H1 (cell line): Measurements from ENCODE around the gene C12orf42. TPM values are rescaled to one million over a fixed set of nuclear protein-coding genes. Genes with fewer than 3 reads are reported as not detected.

Experiments used
- CTCF ChIA-PET: fragments of 300-600 bp; sonication (Branson Sonifier 250); formaldehyde crosslinking; loops from one replicate; lab custom pipeline; 2021; ENCODE audit not compliant: partially characterized antibody; lab: Charles Lee
- POLR2A ChIA-PET: fragments of 300-600 bp; sonication (Branson Sonifier 250); formaldehyde crosslinking; loops from one replicate; lab custom pipeline; 2021; ENCODE audit warnings: inconsistent platforms; ENCODE audit not compliant: partially characterized antibody; lab: Charles Lee
- DNase-seq, 2 experiments: peaks; one replicate each; pipeline versions ENCODE4 v3.0.0 to v3.0.0-alpha.2; 2010 to 2022; ENCODE audit warnings: low spot score in 2 of 2, low read depth in 1 of 2, mixed read lengths in 1 of 2
- FAIRE-seq: peaks from 2 replicates; lab custom pipeline; 2011; peaks lifted over from hg19 to GRCh38; lab: Jason Lieb, UNC
- H2AFZ ChIP-seq: 2 replicates; pipeline ENCODE4 v1.8.1; 2012; ENCODE audit warnings: low read length, inconsistent platforms
- H2AK5ac ChIP-seq: 2 replicates; pipeline ENCODE4 v1.6.1; 2013; ENCODE audit warnings: low read depth, low read length
- H2BK120ac ChIP-seq: replicated peaks from 2 replicates; pipeline ENCODE3; 2013; ENCODE audit warnings: low read depth, low read length, inconsistent platforms
- H2BK12ac ChIP-seq: 2 replicates; pipeline ENCODE4 v1.6.1; 2013; ENCODE audit warnings: low read depth, low read length
- H2BK15ac ChIP-seq: 2 replicates; pipeline ENCODE4 v1.6.1; 2013; ENCODE audit warnings: low read length
- H2BK20ac ChIP-seq: 2 replicates; pipeline ENCODE4 v1.6.1; 2013; ENCODE audit warnings: low read length
- H2BK5ac ChIP-seq: 2 replicates; pipeline ENCODE4 v1.6.1; 2013; ENCODE audit warnings: low read depth, low read length
- H3K14ac ChIP-seq: 2 replicates; pipeline ENCODE4 v1.6.1; 2013; ENCODE audit warnings: inconsistent platforms; ENCODE audit not compliant: insufficient read length
- H3K18ac ChIP-seq: 2 replicates; pipeline ENCODE4 v1.6.1; 2013; ENCODE audit warnings: low read length; ENCODE audit errors: extremely low read depth
- H3K23ac ChIP-seq: 2 replicates; pipeline ENCODE4 v1.6.1; 2013; ENCODE audit warnings: inconsistent platforms; ENCODE audit not compliant: insufficient read length
- H3K23me2 ChIP-seq: 2 replicates; pipeline ENCODE4 v1.6.1; 2013; ENCODE audit warnings: low read depth, low read length
- H3K27ac ChIP-seq: 2 replicates; pipeline ENCODE4 v1.6.1; 2011; ENCODE audit warnings: low read depth, low read length, inconsistent platforms
- H3K27me3 ChIP-seq, 4 experiments: replicated peaks in 1 of 4; 1 replicate in 1 of 4; 2 replicates in 3 of 4; pipeline versions ENCODE4 v1.6.1 to v1.8.1; 2011 to 2013; ENCODE audit warnings: low read length in 3 of 4, mild to moderate bottlenecking in 3 of 4, inconsistent platforms in 2 of 4, mixed read lengths in 2 of 4, moderate library complexity in 1 of 4; ENCODE audit not compliant: control insufficient read depth in 3 of 4, insufficient read depth in 3 of 4; ENCODE audit errors: extremely low read depth in 1 of 4
- H3K36me3 ChIP-seq, 4 experiments: 2 replicates each; pipeline versions ENCODE4 v1.6.1 to v1.8.1; 2011 to 2013; ENCODE audit warnings: mild to moderate bottlenecking in 4 of 4, low read length in 3 of 4, moderate library complexity in 2 of 4, control low read depth in 1 of 4, inconsistent platforms in 1 of 4; ENCODE audit not compliant: insufficient read depth in 4 of 4, control insufficient read depth in 2 of 4
- H3K4ac ChIP-seq: replicated peaks from 2 replicates; pipeline ENCODE3; 2013; ENCODE audit warnings: low read length, low read depth, mixed read lengths, inconsistent platforms; ENCODE audit not compliant: insufficient read length
- H3K4me1 ChIP-seq, 4 experiments: replicated peaks in 1 of 4; 1 replicate in 1 of 4; 2 replicates in 3 of 4; pipeline versions ENCODE4 v1.6.1 to v1.8.1; 2011 to 2013; ENCODE audit warnings: low read length in 3 of 4, inconsistent platforms in 2 of 4, mixed read lengths in 1 of 4; ENCODE audit not compliant: insufficient read depth in 4 of 4, control insufficient read depth in 3 of 4
- H3K4me2 ChIP-seq, 2 experiments: 2 replicates each; pipeline versions ENCODE4 v1.6.1 to v1.8.1; 2011 to 2013; ENCODE audit warnings: low read depth in 2 of 2, low read length in 2 of 2, control low read depth in 1 of 2, inconsistent platforms in 1 of 2, mild to moderate bottlenecking in 1 of 2; ENCODE audit not compliant: insufficient read depth in 1 of 2
- H3K4me3 ChIP-seq, 4 experiments: fragments of 200-600, 300-600 bp in 1 of 4; sonication (generic), shearing (Covaris generic), sonication (Bioruptor Twin) in 1 of 4; 2 replicates each; pipeline versions ENCODE4 v1.5.1 to v1.8.1; 2011 to 2016; ENCODE audit warnings: low read length in 4 of 4, low read depth in 3 of 4, control low read depth in 2 of 4, inconsistent platforms in 2 of 4, mild to moderate bottlenecking in 2 of 4, mixed read lengths in 1 of 4, moderate library complexity in 1 of 4; ENCODE audit not compliant: insufficient read depth in 2 of 4; ENCODE audit errors: extremely low read depth in 1 of 4
- H3K56ac ChIP-seq: replicated peaks from 2 replicates; pipeline ENCODE3; 2013; ENCODE audit warnings: low read depth, mild to moderate bottlenecking, mixed read lengths, low read length, inconsistent platforms; ENCODE audit not compliant: insufficient read length
- H3K79me1 ChIP-seq: 2 replicates; pipeline ENCODE4 v1.6.1; 2013; ENCODE audit warnings: low read depth, low read length, control low read depth
- H3K79me2 ChIP-seq, 2 experiments: 2 replicates each; pipeline versions ENCODE4 v1.6.1 to v1.8.1; 2012 to 2013; ENCODE audit warnings: low read length in 2 of 2, mild to moderate bottlenecking in 2 of 2, inconsistent platforms in 1 of 2; ENCODE audit not compliant: insufficient read depth in 2 of 2, control insufficient read depth in 1 of 2
- H3K9ac ChIP-seq, 4 experiments: replicated peaks in 1 of 4; 1 replicate in 1 of 4; 2 replicates in 3 of 4; pipeline versions ENCODE4 v1.6.1 to v1.8.1; 2011 to 2013; ENCODE audit warnings: low read depth in 3 of 4, low read length in 3 of 4, control low read depth in 2 of 4, mild to moderate bottlenecking in 2 of 4, moderate library complexity in 2 of 4, inconsistent platforms in 1 of 4; ENCODE audit errors: extremely low read depth in 1 of 4
- H3K9me3 ChIP-seq, 2 experiments: 2 replicates each; pipeline versions ENCODE4 v1.6.1 to v1.8.1; 2012 to 2013; ENCODE audit warnings: mild to moderate bottlenecking in 2 of 2, moderate library complexity in 2 of 2, control low read depth in 1 of 2, inconsistent platforms in 1 of 2, low read depth in 1 of 2, low read length in 1 of 2, mixed read lengths in 1 of 2; ENCODE audit not compliant: insufficient read depth in 2 of 2
- H4K20me1 ChIP-seq, 2 experiments: replicated peaks in 1 of 2; 2 replicates each; pipeline versions ENCODE3 to v1.8.1; 2011 to 2013; ENCODE audit warnings: inconsistent platforms in 2 of 2, low read length in 2 of 2, mild to moderate bottlenecking in 1 of 2; ENCODE audit not compliant: insufficient read depth in 2 of 2, control insufficient read depth in 1 of 2
- H4K5ac ChIP-seq: 2 replicates; pipeline ENCODE4 v1.6.1; 2013; ENCODE audit warnings: low read length, low read depth, mixed read lengths, inconsistent platforms; ENCODE audit not compliant: insufficient read length
- H4K8ac ChIP-seq: 2 replicates; pipeline ENCODE4 v1.8.0; 2013; ENCODE audit warnings: mild to moderate bottlenecking, moderate library complexity, low read length, inconsistent platforms; ENCODE audit not compliant: insufficient read depth; ENCODE audit errors: extremely low read depth
- H4K91ac ChIP-seq: replicated peaks from 2 replicates; pipeline ENCODE3; 2013; ENCODE audit warnings: low read length, mixed read lengths, inconsistent platforms; ENCODE audit not compliant: insufficient read length
- E2F6 ChIP-seq: IDR thresholded peaks from 2 replicates; pipeline ENCODE4 v1.6.1; 2012; ENCODE audit warnings: inconsistent platforms
- FOSL1 ChIP-seq: IDR thresholded peaks from 2 replicates; pipeline ENCODE4 v1.6.1; 2011; ENCODE audit warnings: mild to moderate bottlenecking, low read depth, low read length, moderate library complexity; ENCODE audit not compliant: insufficient read depth
- GTF2F1 ChIP-seq: IDR thresholded peaks from 2 replicates; pipeline ENCODE4 v1.6.1; 2012; ENCODE audit warnings: low read depth, low read length, improper control_type of control experiment, borderline replicate concordance
- JUN ChIP-seq: IDR thresholded peaks from 2 replicates; pipeline ENCODE4 v1.6.1; 2011; ENCODE audit warnings: low read depth, mild to moderate bottlenecking, improper control_type of control experiment, low read length
- MAFK ChIP-seq: IDR thresholded peaks from 2 replicates; pipeline ENCODE4 v1.6.1; 2012; ENCODE audit warnings: low read depth, mild to moderate bottlenecking, improper control_type of control experiment, low read length
- NANOG ChIP-seq: IDR thresholded peaks from 2 replicates; pipeline ENCODE4 v1.6.1; 2011; ENCODE audit warnings: low read length, low read depth, mild to moderate bottlenecking, inconsistent platforms; ENCODE audit not compliant: insufficient read depth, poor library complexity, severe bottlenecking
- SAP30 ChIP-seq: fragments of 300-600 bp; sonication (generic); IDR thresholded peaks from 2 replicates; pipeline ENCODE4 v1.7.1; 2012; ENCODE audit warnings: low read length, moderate library complexity, mild to moderate bottlenecking, inconsistent platforms; ENCODE audit not compliant: insufficient read depth, insufficient replicate concordance
- SP1 ChIP-seq: IDR thresholded peaks from 2 replicates; pipeline ENCODE4 v1.6.1; 2011; ENCODE audit warnings: low read depth, low read length
- WGBS, 2 experiments: shearing (Covaris generic) in 1 of 2; methylation state at CpG; one replicate each; pipeline versions ENCODE4 v1.1.6 to v1.1.7; 2013 to 2015; ENCODE audit warnings: low lambda C conversion rate in 2 of 2, mixed read lengths in 2 of 2, inconsistent platforms in 1 of 2, low coverage in 1 of 2, missing lambda C conversion rate in 1 of 2; ENCODE audit not compliant: insufficient replicate concordance in 2 of 2, insufficient coverage in 1 of 2, insufficient read length in 1 of 2; ENCODE audit errors: extremely low coverage in 1 of 2, missing lambda C conversion rate in 1 of 2; 5-methylcytosine and 5-hydroxymethylcytosine counted together
- polyA plus RNA-seq, 7 experiments: library from polyadenylated mRNA; depleted of rRNA in 3 of 7; stranded (reverse) in 5 of 7; unstranded in 2 of 7; fragments of >200 nt in 5 of 7; fragments of 200-250 nt in 2 of 7; gene quantifications; 1 replicate in 5 of 7; 2 replicates in 1 of 7; 4 replicates in 1 of 7; pipeline versions ENCODE4 v1.2.1 to v1.2.3, GENCODE V29; 2011 to 2013; ENCODE audit warnings: missing spikeins in 2 of 7, mixed read lengths in 2 of 7
- total RNA-seq: library from RNA; stranded (reverse); fragmentation: NEBNext Ultra II Directional; extraction: Animal tissue kit (Norgen Biotek cat#: 25700); gene quantifications from 2 replicates; pipeline ENCODE4 v1.2.1, GENCODE V29; 2021
- TF ChIP-seq, protein P1 (sequence below): IDR thresholded peaks from 2 replicates; pipeline ENCODE4 v1.6.1; 2012; ENCODE audit warnings: low read length, inconsistent platforms

The C12orf42 gene
- total and polyA plus RNA-seq, 2 of the 8 experiments (the other 6 are each of a cell fraction or from before 2014, with no cell fraction given), result 0.05 TPM; not detected in 1

GRCh38 chr12:103282124-103282523 is 213.6 kb downstream of the C12orf42 start:
- no peak overlapping the region for H2BK12ac ChIP-seq
- H2AFZ ChIP-seq, result no peak overlapping the region
- no peak overlapping the region for H3K56ac ChIP-seq
- H3K4ac ChIP-seq, result no peak overlapping the region
- no peaks in the 10 kb centered on the region for H4K20me1 ChIP-seq
- H4K91ac ChIP-seq, result no peak overlapping the region
- H2AK5ac ChIP-seq, result no peak overlapping the region
- POLR2A ChIA-PET, result no interaction called here
- CTCF ChIA-PET, result no interaction called here
- H3K79me2 ChIP-seq, result no peaks in the 10 kb centered on the region
- TF ChIP-seq JUN, result no peak
- no peak for TF ChIP-seq FOSL1
- no peak for TF ChIP-seq SP1
- TF ChIP-seq, protein P1, sequence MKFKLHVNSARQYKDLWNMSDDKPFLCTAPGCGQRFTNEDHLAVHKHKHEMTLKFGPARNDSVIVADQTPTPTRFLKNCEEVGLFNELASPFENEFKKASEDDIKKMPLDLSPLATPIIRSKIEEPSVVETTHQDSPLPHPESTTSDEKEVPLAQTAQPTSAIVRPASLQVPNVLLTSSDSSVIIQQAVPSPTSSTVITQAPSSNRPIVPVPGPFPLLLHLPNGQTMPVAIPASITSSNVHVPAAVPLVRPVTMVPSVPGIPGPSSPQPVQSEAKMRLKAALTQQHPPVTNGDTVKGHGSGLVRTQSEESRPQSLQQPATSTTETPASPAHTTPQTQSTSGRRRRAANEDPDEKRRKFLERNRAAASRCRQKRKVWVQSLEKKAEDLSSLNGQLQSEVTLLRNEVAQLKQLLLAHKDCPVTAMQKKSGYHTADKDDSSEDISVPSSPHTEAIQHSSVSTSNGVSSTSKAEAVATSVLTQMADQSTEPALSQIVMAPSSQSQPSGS, result no peak
- TF ChIP-seq NANOG, result no peak
- TF ChIP-seq E2F6, result no peak
- TF ChIP-seq SAP30, result no peak
- TF ChIP-seq GTF2F1, result no peak
- TF ChIP-seq MAFK, result no peak
- no peak overlapping the region for H2BK120ac ChIP-seq
- no peaks in the 10 kb centered on the region for H3K9me3 ChIP-seq
- 90% methylated on average over 2 of the region's 2 CpGs; no CpG with 5 or more reads in 1 of the 2 experiments for WGBS, 2 experiments
- H3K27ac ChIP-seq, result no peak overlapping the region
- H3K18ac ChIP-seq, result no peak overlapping the region
- H2BK20ac ChIP-seq, result no peak overlapping the region
- no peaks in the 10 kb centered on the region for H3K4me1 ChIP-seq
- H3K14ac ChIP-seq, result no peak overlapping the region
- H3K9ac ChIP-seq, result no peak overlapping the region
- no peak overlapping the region for H3K4me3 ChIP-seq
- H3K23ac ChIP-seq, result no peak overlapping the region
- no peaks in the 10 kb centered on the region for H3K27me3 ChIP-seq
- FAIRE-seq (no peak), DNase-seq (no peak)
- no peak overlapping the region for H4K8ac ChIP-seq
- H4K5ac ChIP-seq, result no peak overlapping the region
- no peak overlapping the region for H3K4me2 ChIP-seq
- no peaks in the 10 kb centered on the region for H3K36me3 ChIP-seq
- no peak overlapping the region for H2BK15ac ChIP-seq
- no peaks in the 10 kb centered on the region for H3K79me1 ChIP-seq
- no peaks in the 10 kb centered on the region for H3K23me2 ChIP-seq
- H2BK5ac ChIP-seq, result no peak overlapping the region
